ENCODE results near the gene SLC10A3. TPM values are rescaled to one million over a fixed set of nuclear protein-coding genes. Genes with fewer than 3 reads are reported as not detected.

The SLC10A3 gene
- total RNA-seq, 1 experiment from 2014 or later, result 32.1 TPM

GRCh38 chrX:154448484-154448883 is 41.9 kb downstream of the SLC10A3 start:
- Histone ChIP-seq H3K4me2 (ENCODE audit: low read depth, low read length, poor library complexity, severe bottlenecking) (no peak overlapping the region), H3K27me3 (ENCODE audit: low read length) (no peaks in the 10 kb centered on the region)

DNA sequence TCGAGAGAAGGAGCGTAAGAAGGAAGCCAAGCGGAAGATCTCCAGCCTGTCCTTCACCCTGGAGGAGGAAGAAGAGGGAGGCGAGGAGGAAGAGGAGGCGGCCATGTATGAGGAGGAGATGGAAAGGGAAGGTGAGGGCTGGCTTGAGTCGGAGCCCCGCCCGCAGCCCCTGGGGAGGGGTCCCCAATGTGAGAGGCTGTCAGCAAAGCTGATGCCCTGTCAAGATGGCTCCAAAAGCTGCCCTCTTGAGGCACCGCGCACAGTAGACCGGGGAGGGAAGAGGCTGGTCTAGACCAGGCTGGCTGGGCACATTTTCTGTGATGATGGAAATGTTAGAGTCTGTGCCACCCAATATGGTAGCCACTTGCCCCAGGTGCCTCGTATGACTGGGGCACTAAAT is 44.0 kb downstream of the SLC10A3 start:
- peaks cover 11% of the 10 kb centered on the region for H3K79me2 ChIP-seq (ENCODE audit: low read length)
- no peak overlapping the region for H3K9ac ChIP-seq (ENCODE audit: low read length)
- H3K27me3 ChIP-seq (ENCODE audit: low read length), result no peaks in the 10 kb centered on the region
- H3K4me1 ChIP-seq (ENCODE audit: low read length), result peaks cover 13% of the 10 kb centered on the region
- no peak overlapping the region for H3K4me3 ChIP-seq (ENCODE audit: low read length)
- no peak for DNase-seq
- no peaks in the 10 kb centered on the region for H3K9me2 ChIP-seq (replicated peaks; ENCODE audit: insufficient read depth, low read length)
- no peak overlapping the region for H3K4me2 ChIP-seq (ENCODE audit: low read depth, low read length, poor library complexity, severe bottlenecking)
- no peaks in the 10 kb centered on the region for H3K9me3 ChIP-seq (ENCODE audit: low read length)
- H2AFZ ChIP-seq (ENCODE audit: low read length), result no peak overlapping the region
- H4K20me1 ChIP-seq (ENCODE audit: insufficient read depth, low read depth, low read length), result no peaks in the 10 kb centered on the region
- no peak overlapping the region for H3K27ac ChIP-seq (ENCODE audit: low read length)
- no peaks in the 10 kb centered on the region for H3K36me3 ChIP-seq (ENCODE audit: insufficient read depth, low read length)

More at GRCh38 chrX:154448484-154448883, 41.9 kb downstream of the SLC10A3 start:
- H3K4me3 ChIP-seq (ENCODE audit: low read length), result no peak overlapping the region
- no peak overlapping the region for H3K27ac ChIP-seq (ENCODE audit: low read length)
- no peak overlapping the region for H2AFZ ChIP-seq (ENCODE audit: low read length)
- no peaks in the 10 kb centered on the region for H4K20me1 ChIP-seq (ENCODE audit: insufficient read depth, low read depth, low read length)
- peaks cover 10% of the 10 kb centered on the region for H3K4me1 ChIP-seq (ENCODE audit: low read length)
- H3K36me3 ChIP-seq (ENCODE audit: insufficient read depth, low read length), result no peaks in the 10 kb centered on the region
- DNase-seq, result no peak
- no peaks in the 10 kb centered on the region for H3K9me3 ChIP-seq (ENCODE audit: low read length)
- H3K9me2 ChIP-seq (replicated peaks; ENCODE audit: insufficient read depth, low read length), result no peaks in the 10 kb centered on the region
- H3K79me2 ChIP-seq (ENCODE audit: low read length), result peaks cover 11% of the 10 kb centered on the region
- H3K9ac ChIP-seq (ENCODE audit: low read length), result no peak overlapping the region

GRCh38 chrX:154445776-154446175 is 44.7 kb downstream of the SLC10A3 start:
- H3K9ac ChIP-seq (ENCODE audit: low read length), result no peak overlapping the region
- H3K36me3 ChIP-seq (ENCODE audit: insufficient read depth, low read length), result no peaks in the 10 kb centered on the region
- no peak overlapping the region for H3K27ac ChIP-seq (ENCODE audit: low read length)
- H3K4me3 ChIP-seq (ENCODE audit: low read length), result no peak overlapping the region
- peaks cover 11% of the 10 kb centered on the region for H3K79me2 ChIP-seq (ENCODE audit: low read length)
- no peaks in the 10 kb centered on the region for H4K20me1 ChIP-seq (ENCODE audit: insufficient read depth, low read depth, low read length)
- H3K9me3 ChIP-seq (ENCODE audit: low read length), result no peaks in the 10 kb centered on the region
- no peak overlapping the region for H2AFZ ChIP-seq (ENCODE audit: low read length)
- peaks cover 13% of the 10 kb centered on the region for H3K4me1 ChIP-seq (ENCODE audit: low read length)
- DNase-seq, result no peak
- H3K9me2 ChIP-seq (replicated peaks; ENCODE audit: insufficient read depth, low read length), result no peaks in the 10 kb centered on the region
- H3K4me2 ChIP-seq (ENCODE audit: low read depth, low read length, poor library complexity, severe bottlenecking), result no peak overlapping the region
- no peaks in the 10 kb centered on the region for H3K27me3 ChIP-seq (ENCODE audit: low read length)

DNA sequence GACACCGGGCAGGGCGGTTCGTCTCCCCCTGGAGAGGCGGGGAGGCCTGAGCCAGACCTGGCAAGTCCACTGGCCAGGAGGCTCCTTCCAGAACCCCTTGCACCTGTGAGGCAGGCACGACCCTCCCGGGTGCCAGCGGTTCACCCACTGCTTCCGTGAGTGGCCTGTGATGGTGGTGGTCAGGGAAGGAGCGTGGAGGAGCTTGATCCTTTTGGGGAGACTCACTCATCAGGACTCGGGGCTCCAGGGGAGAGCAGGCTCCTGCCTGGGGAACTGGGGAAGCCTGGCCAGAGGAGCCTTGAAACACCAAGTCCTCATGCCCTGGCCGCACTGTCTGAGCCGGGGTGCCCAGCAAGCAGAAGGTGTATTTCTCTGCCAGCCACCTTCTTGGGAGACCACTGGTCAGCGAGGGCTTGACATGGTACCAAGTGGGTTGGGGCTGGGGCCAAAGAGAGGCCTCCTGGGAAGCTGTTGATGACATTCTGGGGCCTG is 45.6 kb downstream of the SLC10A3 start:
- peaks cover 11% of the 10 kb centered on the region for H3K79me2 ChIP-seq (ENCODE audit: low read length)
- no peaks in the 10 kb centered on the region for H3K9me2 ChIP-seq (replicated peaks; ENCODE audit: insufficient read depth, low read length)
- no peaks in the 10 kb centered on the region for H3K9me3 ChIP-seq (ENCODE audit: low read length)
- no peaks in the 10 kb centered on the region for H3K36me3 ChIP-seq (ENCODE audit: insufficient read depth, low read length)
- DNase-seq, result no peak
- peak overlapping the region; percentile 75 for H3K4me3 ChIP-seq (ENCODE audit: low read length)
- no peak overlapping the region for H3K27ac ChIP-seq (ENCODE audit: low read length)
- H3K27me3 ChIP-seq (ENCODE audit: low read length), result no peaks in the 10 kb centered on the region
- peaks cover 13% of the 10 kb centered on the region for H3K4me1 ChIP-seq (ENCODE audit: low read length)
- peak overlapping the region; percentile 78 for H3K4me2 ChIP-seq (ENCODE audit: low read depth, low read length, poor library complexity, severe bottlenecking)
- peak overlapping the region; percentile 88 for H3K9ac ChIP-seq (ENCODE audit: low read length)
- no peak overlapping the region for H2AFZ ChIP-seq (ENCODE audit: low read length)
- no peaks in the 10 kb centered on the region for H4K20me1 ChIP-seq (ENCODE audit: insufficient read depth, low read depth, low read length)

GRCh38 chrX:154443992-154444754 is 46.3 kb downstream of the SLC10A3 start, which contains the start of gene FAM50A:
FAM50A (plus strand) TSS chrX:154444141; CDS start chrX:154444236, 95 bp downstream.
- Histone ChIP-seq H3K27me3 (ENCODE audit: low read length) (no peaks in the 10 kb centered on the region), H3K79me2 (ENCODE audit: low read length) (peaks cover 11% of the 10 kb centered on the region), H3K4me1 (ENCODE audit: low read length) (peaks cover 13% of the 10 kb centered on the region), H3K4me3 (ENCODE audit: low read length) (peak within 1 kb of the TSS; percentile 75), H3K9ac (ENCODE audit: low read length) (peak within 1 kb of the TSS; percentile 88), H3K9me2 (replicated peaks; ENCODE audit: insufficient read depth, low read length) (no peaks in the 10 kb centered on the region), H3K4me2 (ENCODE audit: low read depth, low read length, poor library complexity, severe bottlenecking) (peak within 1 kb of the TSS; percentile 78), H3K36me3 (ENCODE audit: insufficient read depth, low read length) (no peaks in the 10 kb centered on the region), H3K9me3 (ENCODE audit: low read length) (no peaks in the 10 kb centered on the region), H4K20me1 (ENCODE audit: insufficient read depth, low read depth, low read length) (no peaks in the 10 kb centered on the region), H3K27ac (ENCODE audit: low read length) (no peak within 1 kb of the TSS; the same call in 1 of the 2 replicates), H2AFZ (ENCODE audit: low read length) (no peak within 1 kb of the TSS)
- DNase-seq, result peak; percentile 84

GRCh38 chrX:154443479-154443910 is 46.9 kb downstream of the SLC10A3 start:
- H3K79me2 ChIP-seq (ENCODE audit: low read length), result peaks cover 17% of the 10 kb centered on the region
- H3K4me1 ChIP-seq (ENCODE audit: low read length), result peaks cover 16% of the 10 kb centered on the region
- H3K27ac ChIP-seq (ENCODE audit: low read length), result no peak overlapping the region; the same call in 1 of the 2 replicates
- no peak overlapping the region for H2AFZ ChIP-seq (ENCODE audit: low read length)
- H3K9me2 ChIP-seq (replicated peaks; ENCODE audit: insufficient read depth, low read length), result no peaks in the 10 kb centered on the region
- peak overlapping the region; percentile 55; the same call in 1 of the 2 replicates for H3K4me3 ChIP-seq (ENCODE audit: low read length)
- no peaks in the 10 kb centered on the region for H3K36me3 ChIP-seq (ENCODE audit: insufficient read depth, low read length)
- H3K4me2 ChIP-seq (ENCODE audit: low read depth, low read length, poor library complexity, severe bottlenecking), result peak overlapping the region; percentile 66
- H4K20me1 ChIP-seq (ENCODE audit: insufficient read depth, low read depth, low read length), result peaks cover 6% of the 10 kb centered on the region; the same call in 1 of the 2 replicates
- no peaks in the 10 kb centered on the region for H3K27me3 ChIP-seq (ENCODE audit: low read length)
- peak overlapping the region; percentile 50 for H3K9ac ChIP-seq (ENCODE audit: low read length)
- DNase-seq, result peak; percentile 55
- H3K9me3 ChIP-seq (ENCODE audit: low read length), result no peaks in the 10 kb centered on the region

GRCh38 chrX:154441984-154442707 is 48.3 kb downstream of the SLC10A3 start:
- H3K27ac ChIP-seq (ENCODE audit: low read length), result no peak overlapping the region

DNA sequence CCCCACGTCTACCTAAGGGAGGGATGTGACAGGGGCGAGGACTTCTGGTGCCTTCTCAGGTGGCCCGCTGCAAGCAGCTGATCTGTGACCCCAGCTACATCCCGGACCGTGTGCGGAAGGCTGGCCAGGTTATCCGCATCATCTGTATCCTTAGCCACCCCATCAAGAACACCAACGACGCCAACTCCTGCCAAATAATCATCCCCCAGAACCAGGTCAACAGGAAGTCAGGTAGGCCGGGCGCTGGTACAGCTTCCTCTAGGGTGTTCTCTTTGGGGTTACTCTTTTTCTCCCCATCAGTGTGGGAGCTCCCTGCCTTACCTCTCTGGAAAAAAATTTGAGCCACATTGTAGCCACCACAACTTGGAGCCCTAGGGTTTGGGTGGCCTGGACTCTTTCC is 48.9 kb downstream of the SLC10A3 start:
- Histone ChIP-seq H3K27me3 (ENCODE audit: low read length) (no peaks in the 10 kb centered on the region), H3K9me3 (ENCODE audit: low read length) (no peaks in the 10 kb centered on the region), H3K4me2 (ENCODE audit: low read depth, low read length, poor library complexity, severe bottlenecking) (no peak overlapping the region), H3K9me2 (replicated peaks; ENCODE audit: insufficient read depth, low read length) (no peaks in the 10 kb centered on the region), H3K4me1 (ENCODE audit: low read length) (peaks cover 22% of the 10 kb centered on the region), H3K9ac (ENCODE audit: low read length) (no peak overlapping the region), H2AFZ (ENCODE audit: low read length) (no peak overlapping the region), H3K4me3 (ENCODE audit: low read length) (no peak overlapping the region), H4K20me1 (ENCODE audit: insufficient read depth, low read depth, low read length) (peaks cover 7% of the 10 kb centered on the region; the same call in 1 of the 2 replicates), H3K27ac (ENCODE audit: low read length) (no peak overlapping the region), H3K79me2 (ENCODE audit: low read length) (peaks cover 31% of the 10 kb centered on the region), H3K36me3 (ENCODE audit: insufficient read depth, low read length) (no peaks in the 10 kb centered on the region)
- no peak for DNase-seq

More at GRCh38 chrX:154441984-154442707, 48.3 kb downstream of the SLC10A3 start:
- H3K9ac ChIP-seq (ENCODE audit: low read length), result no peak overlapping the region
- no peak overlapping the region for H3K4me2 ChIP-seq (ENCODE audit: low read depth, low read length, poor library complexity, severe bottlenecking)
- H3K36me3 ChIP-seq (ENCODE audit: insufficient read depth, low read length), result no peaks in the 10 kb centered on the region
- peaks cover 30% of the 10 kb centered on the region for H3K79me2 ChIP-seq (ENCODE audit: low read length)
- peaks cover 7% of the 10 kb centered on the region; the same call in 1 of the 2 replicates for H4K20me1 ChIP-seq (ENCODE audit: insufficient read depth, low read depth, low read length)
- H3K9me2 ChIP-seq (replicated peaks; ENCODE audit: insufficient read depth, low read length), result no peaks in the 10 kb centered on the region
- no peak overlapping the region for H3K4me3 ChIP-seq (ENCODE audit: low read length)
- H3K27me3 ChIP-seq (ENCODE audit: low read length), result no peaks in the 10 kb centered on the region
- H2AFZ ChIP-seq (ENCODE audit: low read length), result no peak overlapping the region
- H3K9me3 ChIP-seq (ENCODE audit: low read length), result no peaks in the 10 kb centered on the region
- no peak for DNase-seq
- peaks cover 22% of the 10 kb centered on the region for H3K4me1 ChIP-seq (ENCODE audit: low read length)
